Measurements from ENCODE around the gene NR1H3. TPM values are rescaled to one million over a fixed set of nuclear protein-coding genes. Genes with fewer than 3 reads are reported as not detected.

Gene NR1H3
- total and polyA plus RNA-seq, 2 donors (not counting 1 experiment from before 2014, with no cell fraction given): 21.3 to 56.3 TPM

DNA sequence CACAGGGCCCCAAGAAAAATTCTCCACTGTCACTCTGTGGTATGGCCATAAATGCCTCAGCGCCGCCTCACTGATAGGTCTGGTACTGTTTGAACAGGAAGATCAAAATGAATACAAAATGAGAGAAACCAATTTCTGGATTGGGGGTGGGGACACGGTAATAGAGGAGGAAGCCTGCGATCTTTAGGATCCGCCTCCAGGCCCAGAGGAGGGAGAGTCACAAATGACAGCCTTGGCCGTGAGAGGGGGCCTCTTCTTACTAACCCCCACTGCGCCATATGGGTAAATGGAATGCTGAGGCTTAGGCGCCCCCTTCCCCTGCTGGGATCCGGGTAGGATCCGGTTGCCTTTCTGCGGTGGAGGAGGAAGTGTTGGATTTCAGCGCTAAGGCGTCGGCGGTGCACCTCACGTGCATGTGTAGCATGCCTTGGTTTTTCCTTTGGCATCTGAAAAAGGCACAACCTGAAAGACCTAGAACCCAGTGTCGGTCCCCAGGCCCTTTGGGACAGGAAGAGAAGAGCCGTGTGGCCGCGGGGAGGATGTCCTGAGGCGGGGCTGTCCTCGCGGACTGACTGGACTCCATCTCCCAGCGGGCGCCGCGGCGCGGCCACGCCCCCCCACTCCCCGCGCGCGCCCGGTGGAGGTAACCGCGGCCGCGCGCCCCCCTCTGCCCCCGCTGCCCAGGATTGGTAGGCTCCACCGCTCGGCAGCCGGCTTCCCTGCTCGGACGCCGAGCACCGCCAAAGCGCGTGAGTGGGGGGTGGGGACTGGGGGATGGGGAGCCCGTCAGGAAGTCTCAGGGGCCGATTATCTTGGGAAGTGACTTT lies 11.4 kb downstream of the NR1H3 start:
- DNase-seq (ENCODE audit: low read depth in 2 of 2): peak; percentile 84 to 86
- no peaks in the 10 kb centered on the region for H3K27me3 ChIP-seq (ENCODE audit: control insufficient read depth, insufficient read depth, low read length)

GRCh38 chr11:47269829-47270305 lies 12.1 kb downstream of the NR1H3 start, which contains the start of gene MADD:
Gene MADD (plus strand): TSS chr11:47270133.
- Histone ChIP-seq H3K4me3 (replicated peaks in 1 of 4; ENCODE audit: control extremely low read depth in 1 of 4, insufficient read depth in 1 of 4, low read depth in 3 of 4, low read length in 4 of 4) (peak within 1 kb of the TSS; percentile 43 to 76 (median 66)), H3K4me1 (ENCODE audit: control insufficient read depth, extremely low read depth, insufficient read depth, low read length) (peaks cover 15% of the 10 kb centered on the region), H3K4me2 (ENCODE audit: extremely low read depth, insufficient read depth, low read length) (peak within 1 kb of the TSS; percentile 83), H3K27ac (ENCODE audit: insufficient read depth, low read length) (peak within 1 kb of the TSS; percentile 85), H3K9me3 (ENCODE audit: control insufficient read depth, insufficient read depth, low read depth, low read length) (no peaks in the 10 kb centered on the region), H3K9ac (ENCODE audit: insufficient read depth, low read length) (peak within 1 kb of the TSS; percentile 88), H2AFZ (ENCODE audit: low read length) (peak within 1 kb of the TSS; percentile 83), H3K36me3 (ENCODE audit: control insufficient read depth, insufficient read depth, low read length) (peaks cover 1% of the 10 kb centered on the region), H3K27me3 (ENCODE audit: control insufficient read depth, insufficient read depth, low read length) (no peaks in the 10 kb centered on the region), H4K20me1 (ENCODE audit: control insufficient read depth, extremely low read depth, insufficient read depth, low read length) (no peaks in the 10 kb centered on the region), H3K79me2 (ENCODE audit: control insufficient read depth, insufficient read depth, low read length) (peaks cover 25% of the 10 kb centered on the region)
- DNase-seq (ENCODE audit: low read depth in 2 of 2): peak; percentile 73 to 80
- TF ChIP-seq EZH2 (IDR thresholded peaks at IDR 0.05; ENCODE audit: low read length, missing control alignments) (no peak), CTCF (conservative IDR thresholded peaks at IDR 0.05 in 1 of 2, IDR thresholded peaks at IDR 0.05 in 1 of 2; ENCODE audit: low read depth in 1 of 2, low read length in 2 of 2) (no peak)

More for the DNA sequence above, 11.4 kb downstream of the NR1H3 start:
- Histone ChIP-seq H2AFZ (ENCODE audit: low read length) (peak overlapping the region; percentile 83), H3K4me2 (ENCODE audit: extremely low read depth, insufficient read depth, low read length) (peak overlapping the region; percentile 83), H3K27ac (ENCODE audit: insufficient read depth, low read length) (peak overlapping the region; percentile 85), H3K79me2 (ENCODE audit: control insufficient read depth, insufficient read depth, low read length) (peaks cover 24% of the 10 kb centered on the region), H3K9me3 (ENCODE audit: control insufficient read depth, insufficient read depth, low read depth, low read length) (no peaks in the 10 kb centered on the region), H3K4me3 (replicated peaks in 1 of 4; ENCODE audit: control extremely low read depth in 1 of 4, insufficient read depth in 1 of 4, low read depth in 3 of 4, low read length in 4 of 4) (peak overlapping the region; percentile 43 to 76 (median 60)), H3K36me3 (ENCODE audit: control insufficient read depth, insufficient read depth, low read length) (peaks cover 1% of the 10 kb centered on the region), H3K9ac (ENCODE audit: insufficient read depth, low read length) (peak overlapping the region; percentile 88), H4K20me1 (ENCODE audit: control insufficient read depth, extremely low read depth, insufficient read depth, low read length) (no peaks in the 10 kb centered on the region), H3K4me1 (ENCODE audit: control insufficient read depth, extremely low read depth, insufficient read depth, low read length) (peaks cover 19% of the 10 kb centered on the region)
- TF ChIP-seq CTCF (conservative IDR thresholded peaks at IDR 0.05 in 1 of 2, IDR thresholded peaks at IDR 0.05 in 1 of 2; ENCODE audit: low read depth in 1 of 2, low read length in 2 of 2) (peak; percentile 6 to 31), EZH2 (IDR thresholded peaks at IDR 0.05; ENCODE audit: low read length, missing control alignments) (no peak)

All from fibroblast of lung (primary cell).